Astrocyte (in vitro differentiated cells and primary cell): ENCODE measurements around the gene C9. TPM values are rescaled to one million over a fixed set of nuclear protein-coding genes. Genes with fewer than 3 reads are reported as not detected.
A peak's percentile ranks its signal among the peaks of the same experiment; 100 is the strongest.
"Not testable (repeated sequence)": the region's sequence is repeated elsewhere in the genome, so short reads cannot be mapped to it uniquely, and the experiment has no call there.

ENCODE experiments used
- DNase-seq: peaks from one replicate; pipeline ENCODE4 v3.0.0-alpha.2; 2010; ENCODE audit warnings: low read depth
- FAIRE-seq: peaks from 2 replicates; lab custom pipeline; 2011; peaks lifted over from hg19 to GRCh38; lab: Jason Lieb, UNC
- H2AFZ ChIP-seq: 2 replicates; pipeline ENCODE4 v1.6.0; 2012; ENCODE audit warnings: low read depth, low read length, inconsistent platforms
- H3K27ac ChIP-seq: 2 replicates; pipeline ENCODE4 v1.5.1; 2011; ENCODE audit warnings: low read depth, low read length, inconsistent platforms
- H3K27me3 ChIP-seq: 2 replicates; pipeline ENCODE4 v1.6.0; 2011; ENCODE audit warnings: low read length, inconsistent platforms; ENCODE audit not compliant: insufficient read depth
- H3K36me3 ChIP-seq: 2 replicates; pipeline ENCODE4 v1.5.1; 2011; ENCODE audit warnings: low read length, inconsistent platforms; ENCODE audit not compliant: insufficient read depth
- H3K4me1 ChIP-seq: 2 replicates; pipeline ENCODE4 v1.5.1; 2011; ENCODE audit warnings: low read length, inconsistent platforms; ENCODE audit not compliant: insufficient read depth
- H3K4me2 ChIP-seq: 2 replicates; pipeline ENCODE4 v1.6.0; 2012; ENCODE audit warnings: low read length, inconsistent platforms
- H3K4me3 ChIP-seq: 2 replicates; pipeline ENCODE4 v1.5.1; 2011; ENCODE audit warnings: low read depth, mild to moderate bottlenecking, low read length, inconsistent platforms; ENCODE audit not compliant: insufficient read depth
- H3K79me2 ChIP-seq: 2 replicates; pipeline ENCODE4 v1.6.0; 2012; ENCODE audit warnings: mild to moderate bottlenecking, low read length, inconsistent platforms; ENCODE audit not compliant: insufficient read depth
- H3K9ac ChIP-seq: 2 replicates; pipeline ENCODE4 v1.6.0; 2012; ENCODE audit warnings: mild to moderate bottlenecking, low read length, inconsistent platforms
- H3K9me3 ChIP-seq: 2 replicates; pipeline ENCODE4 v1.5.1; 2012; ENCODE audit warnings: low read depth, mild to moderate bottlenecking, low read length, inconsistent platforms; ENCODE audit not compliant: insufficient read depth
- H4K20me1 ChIP-seq: 2 replicates; pipeline ENCODE4 v1.6.0; 2012; ENCODE audit warnings: low read length, inconsistent platforms; ENCODE audit not compliant: insufficient read depth
- H3K27ac Mint-ChIP-seq: one replicate; pipeline ENCODE4 v1.8.0; 2021; ENCODE audit warnings: mild to moderate bottlenecking, mixed read lengths; ENCODE audit not compliant: unreplicated experiment
- H3K27me3 Mint-ChIP-seq: one replicate; pipeline ENCODE4 v1.8.0; 2021; ENCODE audit warnings: low read depth, mixed read lengths; ENCODE audit not compliant: unreplicated experiment
- H3K36me3 Mint-ChIP-seq: one replicate; pipeline ENCODE4 v1.8.0; 2021; ENCODE audit warnings: low read depth, mixed read lengths; ENCODE audit not compliant: unreplicated experiment
- H3K4me1 Mint-ChIP-seq: one replicate; pipeline ENCODE4 v1.8.0; 2021; ENCODE audit warnings: low read depth, mixed read lengths; ENCODE audit not compliant: unreplicated experiment
- H3K4me3 Mint-ChIP-seq: one replicate; pipeline ENCODE4 v1.8.0; 2021; ENCODE audit warnings: mild to moderate bottlenecking, moderate library complexity, mixed read lengths; ENCODE audit not compliant: unreplicated experiment
- H3K9me3 Mint-ChIP-seq: one replicate; pipeline ENCODE4 v1.8.0; 2021; ENCODE audit warnings: mild to moderate bottlenecking, mixed read lengths; ENCODE audit not compliant: unreplicated experiment
- CTCF ChIP-seq: IDR thresholded peaks from 2 replicates; pipeline ENCODE4 v1.5.1; 2011; ENCODE audit warnings: low read depth, mild to moderate bottlenecking, inconsistent platforms, low read length, moderate library complexity; ENCODE audit not compliant: insufficient read depth
- EZH2 ChIP-seq: IDR thresholded peaks from 2 replicates; pipeline ENCODE4 v1.6.1; 2012; ENCODE audit warnings: mild to moderate bottlenecking, low read length, inconsistent platforms; ENCODE audit not compliant: insufficient read depth
- total RNA-seq: library from RNA; stranded (reverse); gene quantifications from 2 replicates; pipeline ENCODE4 v1.2.1, GENCODE V29; 2021

Gene C9
- total RNA-seq, 1 donor from 2014 or later: 0.07 TPM

- Mint-ChIP-seq H3K27ac (no peak overlapping the region), H3K9me3 (peaks cover 2% of the 10 kb centered on the region), H3K27me3 (no peaks in the 10 kb centered on the region), H3K4me1 (no peaks in the 10 kb centered on the region), H3K4me3 (no peak overlapping the region), H3K36me3 (peaks cover 2% of the 10 kb centered on the region)
- no peak overlapping the region for H2AFZ ChIP-seq
- no peak overlapping the region for H3K4me3 ChIP-seq
- no peaks in the 10 kb centered on the region for H3K27me3 ChIP-seq
- FAIRE-seq: no peak
- H3K9ac ChIP-seq: no peak overlapping the region
- H3K36me3 ChIP-seq: no peaks in the 10 kb centered on the region
- no peak overlapping the region for H3K4me2 ChIP-seq
- H4K20me1 ChIP-seq: no peaks in the 10 kb centered on the region
- H3K9me3 ChIP-seq: no peaks in the 10 kb centered on the region
- H3K27ac ChIP-seq: no peak overlapping the region
- TF ChIP-seq CTCF (no peak), EZH2 (no peak)
- no peak for DNase-seq
- H3K79me2 ChIP-seq: no peaks in the 10 kb centered on the region
- no peaks in the 10 kb centered on the region for H3K4me1 ChIP-seq
Observed at GRCh38 chr5:39284552-39284951, 79.7 kb downstream of the C9 start.

- FAIRE-seq (peak; percentile 78), DNase-seq (peak; percentile 32)
- H3K27me3 ChIP-seq: no peaks in the 10 kb centered on the region
- H2AFZ ChIP-seq: no peak overlapping the region
- Mint-ChIP-seq H3K9me3 (peaks cover 6% of the 10 kb centered on the region), H3K27ac (no peak overlapping the region), H3K4me3 (no peak overlapping the region), H3K4me1 (no peaks in the 10 kb centered on the region), H3K36me3 (peaks cover 2% of the 10 kb centered on the region), H3K27me3 (no peaks in the 10 kb centered on the region)
- TF ChIP-seq CTCF (peak; percentile 60), EZH2 (no peak)
- no peaks in the 10 kb centered on the region for H3K4me1 ChIP-seq
- H3K36me3 ChIP-seq: no peaks in the 10 kb centered on the region
- H3K4me2 ChIP-seq: no peak overlapping the region
- no peaks in the 10 kb centered on the region for H4K20me1 ChIP-seq
- no peak overlapping the region for H3K27ac ChIP-seq
- H3K79me2 ChIP-seq: no peaks in the 10 kb centered on the region
- H3K9ac ChIP-seq: no peak overlapping the region
- H3K9me3 ChIP-seq: no peaks in the 10 kb centered on the region
- H3K4me3 ChIP-seq: no peak overlapping the region
Observed at GRCh38 chr5:39283231-39283818, 81.0 kb downstream of the C9 start.

- DNase-seq: no peak
- Histone ChIP-seq H3K79me2 (no peaks in the 10 kb centered on the region), H3K4me2 (no peak overlapping the region), H2AFZ (no peak overlapping the region), H3K27ac (no peak overlapping the region), H3K4me1 (no peaks in the 10 kb centered on the region), H3K36me3 (no peaks in the 10 kb centered on the region), H4K20me1 (no peaks in the 10 kb centered on the region), H3K9me3 (no peaks in the 10 kb centered on the region), H3K9ac (no peak overlapping the region), H3K27me3 (no peaks in the 10 kb centered on the region), H3K4me3 (no peak overlapping the region)
- peaks cover 6% of the 10 kb centered on the region for H3K9me3 Mint-ChIP-seq
- no peak for TF ChIP-seq CTCF
- TF ChIP-seq EZH2: no peak
- no peak overlapping the region for H3K4me3 Mint-ChIP-seq
- no peaks in the 10 kb centered on the region for H3K4me1 Mint-ChIP-seq
- peaks cover 2% of the 10 kb centered on the region for H3K36me3 Mint-ChIP-seq
- H3K27ac Mint-ChIP-seq: no peak overlapping the region
- FAIRE-seq: no peak
- H3K27me3 Mint-ChIP-seq: no peaks in the 10 kb centered on the region
Observed at GRCh38 chr5:39282561-39282960, 81.7 kb downstream of the C9 start.

DNA sequence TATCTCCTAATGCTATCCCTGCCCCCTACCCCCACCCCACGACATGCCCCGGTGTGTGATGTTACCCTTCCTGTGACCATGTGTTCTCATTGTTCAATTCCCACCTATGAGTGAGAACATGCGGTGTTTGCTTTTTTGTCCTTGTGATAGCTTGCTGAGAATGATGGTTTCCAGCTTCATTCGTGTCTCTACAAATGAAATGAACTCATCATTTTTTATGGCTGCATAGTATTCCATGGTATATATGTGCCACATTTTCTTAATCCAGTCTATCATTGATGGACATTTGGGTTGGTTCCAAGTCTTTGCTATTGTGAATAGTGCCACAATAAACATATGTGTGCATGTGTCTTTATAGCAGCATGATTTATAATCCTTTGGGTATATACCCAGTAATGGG is 88.4 kb downstream of the C9 start:
- FAIRE-seq, H3K27ac ChIP-seq, H3K9me3 ChIP-seq, H3K4me2 ChIP-seq, DNase-seq, H3K4me1 Mint-ChIP-seq, H3K36me3 ChIP-seq, H2AFZ ChIP-seq, H3K36me3 Mint-ChIP-seq, H3K4me3 ChIP-seq, H3K27me3 Mint-ChIP-seq, H3K27me3 ChIP-seq, H3K9me3 Mint-ChIP-seq, H3K4me1 ChIP-seq, H3K9ac ChIP-seq, H3K4me3 Mint-ChIP-seq, H3K27ac Mint-ChIP-seq, H3K79me2 ChIP-seq, H4K20me1 ChIP-seq: not testable (repeated sequence)
